ENCODE results near the gene ADPRHL1. TPM values are rescaled to one million over a fixed set of nuclear protein-coding genes. Genes with fewer than 3 reads are reported as not detected.

Gene ADPRHL1
- total RNA-seq, 1 donor from 2014 or later: 8.4 TPM

- Mint-ChIP-seq H3K4me3 (ENCODE audit: unreplicated experiment) (no peak overlapping the region), H3K36me3 (ENCODE audit: low read depth) (no peaks in the 10 kb centered on the region), H3K27ac (ENCODE audit: unreplicated experiment) (no peak overlapping the region), H3K27me3 (ENCODE audit: low read depth) (peaks cover 2% of the 10 kb centered on the region), H3K4me1 (ENCODE audit: low read depth) (peaks cover 9% of the 10 kb centered on the region), H3K9me3 (ENCODE audit: low read depth) (no peaks in the 10 kb centered on the region)
- DNase-seq (ENCODE audit: low spot score): no peak
- TF ChIP-seq CTCF (IDR thresholded peaks at IDR 0.05): no peak
These were observed 95.8 kb downstream of the ADPRHL1 start for GRCh38 chr13:113357529-113357928.

GRCh38 chr13:113356596-113356995 is 96.7 kb downstream of the ADPRHL1 start:
- no peak overlapping the region for H3K4me3 Mint-ChIP-seq (ENCODE audit: unreplicated experiment)

GRCh38 chr13:113355621-113356020 is 97.7 kb downstream of the ADPRHL1 start:
- H3K9me3 Mint-ChIP-seq (ENCODE audit: low read depth): no peaks in the 10 kb centered on the region
- no peak for TF ChIP-seq CTCF (IDR thresholded peaks at IDR 0.05)

More at GRCh38 chr13:113356596-113356995, 96.7 kb downstream of the ADPRHL1 start:
- no peaks in the 10 kb centered on the region for H3K9me3 Mint-ChIP-seq (ENCODE audit: low read depth)
- H3K36me3 Mint-ChIP-seq (ENCODE audit: low read depth): no peaks in the 10 kb centered on the region
- no peak overlapping the region for H3K27ac Mint-ChIP-seq (ENCODE audit: unreplicated experiment)
- peaks cover 2% of the 10 kb centered on the region for H3K27me3 Mint-ChIP-seq (ENCODE audit: low read depth)
- peaks cover 9% of the 10 kb centered on the region for H3K4me1 Mint-ChIP-seq (ENCODE audit: low read depth)
- no peak for TF ChIP-seq CTCF (IDR thresholded peaks at IDR 0.05)
- no peak for DNase-seq (ENCODE audit: low spot score)

GRCh38 chr13:113354831-113355610 is 98.3 kb downstream of the ADPRHL1 start:
- Mint-ChIP-seq H3K4me1 (ENCODE audit: low read depth) (peaks cover 3% of the 10 kb centered on the region), H3K36me3 (ENCODE audit: low read depth) (no peaks in the 10 kb centered on the region), H3K27me3 (ENCODE audit: low read depth) (peaks cover 2% of the 10 kb centered on the region), H3K9me3 (ENCODE audit: low read depth) (no peaks in the 10 kb centered on the region), H3K27ac (ENCODE audit: unreplicated experiment) (no peak overlapping the region), H3K4me3 (ENCODE audit: unreplicated experiment) (no peak overlapping the region)
- no peak for TF ChIP-seq CTCF (IDR thresholded peaks at IDR 0.05)
- DNase-seq (ENCODE audit: low spot score): peak; percentile 55

More at GRCh38 chr13:113355621-113356020, 97.7 kb downstream of the ADPRHL1 start:
- DNase-seq (ENCODE audit: low spot score): no peak
- Mint-ChIP-seq H3K27me3 (ENCODE audit: low read depth) (peaks cover 2% of the 10 kb centered on the region), H3K36me3 (ENCODE audit: low read depth) (no peaks in the 10 kb centered on the region), H3K4me3 (ENCODE audit: unreplicated experiment) (no peak overlapping the region), H3K27ac (ENCODE audit: unreplicated experiment) (no peak overlapping the region), H3K4me1 (ENCODE audit: low read depth) (peaks cover 3% of the 10 kb centered on the region)

GRCh38 chr13:113353254-113353653 is 100.0 kb downstream of the ADPRHL1 start:
- TF ChIP-seq CTCF (IDR thresholded peaks at IDR 0.05): no peak
- H3K27me3 Mint-ChIP-seq (ENCODE audit: low read depth): no peaks in the 10 kb centered on the region
- no peak overlapping the region for H3K27ac Mint-ChIP-seq (ENCODE audit: unreplicated experiment)
- DNase-seq (ENCODE audit: low spot score): no peak
- H3K4me3 Mint-ChIP-seq (ENCODE audit: unreplicated experiment): no peak overlapping the region
- H3K36me3 Mint-ChIP-seq (ENCODE audit: low read depth): no peaks in the 10 kb centered on the region
- H3K4me1 Mint-ChIP-seq (ENCODE audit: low read depth): peaks cover 3% of the 10 kb centered on the region
- H3K9me3 Mint-ChIP-seq (ENCODE audit: low read depth): no peaks in the 10 kb centered on the region

Data from chondrocyte (in vitro differentiated cells).